Measurements from ENCODE around the gene SH3BP4.

DNA sequence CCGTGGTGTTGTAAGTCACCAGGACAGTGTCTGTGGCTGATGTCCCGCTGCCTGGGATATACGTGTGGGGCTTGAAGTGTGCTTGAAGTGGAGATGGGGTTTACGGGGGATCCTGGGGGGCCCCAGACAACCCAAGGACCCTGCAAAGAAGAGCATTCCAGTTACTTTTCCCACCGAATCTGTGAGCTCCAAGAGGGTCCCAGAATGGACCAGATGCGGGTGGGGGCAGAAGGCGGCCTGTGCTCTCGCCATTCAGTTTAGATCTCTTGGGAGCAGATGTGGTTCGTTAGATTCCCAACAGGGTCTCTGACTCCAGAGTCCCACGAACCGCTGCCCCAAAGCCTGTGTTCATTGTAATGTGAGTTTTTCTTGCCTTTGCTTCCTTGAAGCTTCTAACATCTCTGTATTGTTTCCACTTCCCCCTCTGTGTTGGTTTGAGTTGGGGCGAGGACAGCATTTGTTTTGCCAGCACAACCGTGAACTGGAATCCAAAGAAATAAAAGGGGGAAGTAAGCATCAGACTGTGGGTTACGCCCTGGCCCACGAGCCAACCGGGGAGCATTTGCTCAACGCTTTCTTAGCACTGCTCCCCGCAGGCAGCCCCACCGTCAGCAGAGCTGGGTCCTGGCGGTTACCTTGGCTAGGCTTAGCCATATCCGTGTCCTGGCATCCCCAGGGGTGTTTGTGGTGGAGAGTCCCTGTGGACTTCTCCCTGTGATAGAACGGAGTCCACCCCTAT lies 92.1 kb downstream of the SH3BP4 start:
- TF ChIP-seq, protein P1, sequence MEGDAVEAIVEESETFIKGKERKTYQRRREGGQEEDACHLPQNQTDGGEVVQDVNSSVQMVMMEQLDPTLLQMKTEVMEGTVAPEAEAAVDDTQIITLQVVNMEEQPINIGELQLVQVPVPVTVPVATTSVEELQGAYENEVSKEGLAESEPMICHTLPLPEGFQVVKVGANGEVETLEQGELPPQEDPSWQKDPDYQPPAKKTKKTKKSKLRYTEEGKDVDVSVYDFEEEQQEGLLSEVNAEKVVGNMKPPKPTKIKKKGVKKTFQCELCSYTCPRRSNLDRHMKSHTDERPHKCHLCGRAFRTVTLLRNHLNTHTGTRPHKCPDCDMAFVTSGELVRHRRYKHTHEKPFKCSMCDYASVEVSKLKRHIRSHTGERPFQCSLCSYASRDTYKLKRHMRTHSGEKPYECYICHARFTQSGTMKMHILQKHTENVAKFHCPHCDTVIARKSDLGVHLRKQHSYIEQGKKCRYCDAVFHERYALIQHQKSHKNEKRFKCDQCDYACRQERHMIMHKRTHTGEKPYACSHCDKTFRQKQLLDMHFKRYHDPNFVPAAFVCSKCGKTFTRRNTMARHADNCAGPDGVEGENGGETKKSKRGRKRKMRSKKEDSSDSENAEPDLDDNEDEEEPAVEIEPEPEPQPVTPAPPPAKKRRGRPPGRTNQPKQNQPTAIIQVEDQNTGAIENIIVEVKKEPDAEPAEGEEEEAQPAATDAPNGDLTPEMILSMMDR (conservative IDR thresholded peaks at IDR 0.05; ENCODE audit: low read depth, low read length) = no peak
- TF ChIP-seq EZH2 (IDR thresholded peaks at IDR 0.05; ENCODE audit: borderline replicate concordance, low read depth, low read length, poor library complexity, severe bottlenecking) = no peak
